Mesenchymal stem cell (in vitro differentiated cells and primary cell): Measurements from ENCODE around the gene UIMC1.

Source experiments
- DNase-seq: peaks from one replicate; pipeline ENCODE4 v3.0.0-alpha.2; 2013
- H2AFZ ChIP-seq: one replicate; pipeline ENCODE4 v1.6.1; 2013; ENCODE audit warnings: low read depth, mild to moderate bottlenecking, control low read depth, inconsistent platforms, low read length, moderate library complexity
- H2AK5ac ChIP-seq: 2 replicates; pipeline ENCODE4 v1.6.1; 2013; ENCODE audit warnings: low read length, moderate library complexity, mild to moderate bottlenecking, inconsistent platforms; ENCODE audit not compliant: severe bottlenecking
- H2BK120ac ChIP-seq: one replicate; pipeline ENCODE4 v1.6.1; 2013; ENCODE audit warnings: low read depth, mild to moderate bottlenecking, inconsistent platforms, low read length, moderate library complexity
- H2BK12ac ChIP-seq, 2 experiments: one replicate each; pipeline ENCODE4 v1.6.1; 2013; ENCODE audit warnings: inconsistent platforms in 2 of 2, low read length in 2 of 2, mild to moderate bottlenecking in 2 of 2, moderate library complexity in 2 of 2, control low read depth in 1 of 2
- H2BK15ac ChIP-seq: one replicate; pipeline ENCODE4 v1.6.1; 2013; ENCODE audit warnings: mild to moderate bottlenecking, low read depth, inconsistent platforms; ENCODE audit not compliant: poor library complexity, severe bottlenecking
- H2BK5ac ChIP-seq: 2 replicates; pipeline ENCODE4 v1.6.1; 2013; ENCODE audit warnings: low read depth, mild to moderate bottlenecking, low read length, control low read depth, inconsistent platforms; ENCODE audit not compliant: poor library complexity, severe bottlenecking
- H3K14ac ChIP-seq, 2 experiments: one replicate each; pipeline ENCODE4 v1.6.1; 2013; ENCODE audit warnings: inconsistent platforms in 2 of 2, low read length in 2 of 2, control low read depth in 1 of 2, mild to moderate bottlenecking in 1 of 2, moderate library complexity in 1 of 2
- H3K18ac ChIP-seq, 2 experiments: one replicate each; pipeline ENCODE4 v1.6.1; 2013; ENCODE audit warnings: inconsistent platforms in 2 of 2, low read length in 2 of 2, control low read depth in 1 of 2, low read depth in 1 of 2, mild to moderate bottlenecking in 1 of 2
- H3K23ac ChIP-seq, 2 experiments: one replicate each; pipeline ENCODE4 v1.6.1; 2013; ENCODE audit warnings: inconsistent platforms in 2 of 2, low read length in 2 of 2, mild to moderate bottlenecking in 2 of 2, moderate library complexity in 2 of 2, control low read depth in 1 of 2
- H3K27ac ChIP-seq: 2 replicates; pipeline ENCODE4 v1.5.1; 2013; ENCODE audit warnings: mild to moderate bottlenecking, moderate library complexity, low read length, control low read depth, inconsistent platforms; ENCODE audit not compliant: poor library complexity, severe bottlenecking
- H3K27me3 ChIP-seq, 2 experiments: 2 replicates each; pipeline versions ENCODE4 v1.6.1 to v1.7.0; 2013; ENCODE audit warnings: low read length in 2 of 2, mild to moderate bottlenecking in 2 of 2, moderate library complexity in 2 of 2, control low read depth in 1 of 2, inconsistent platforms in 1 of 2; ENCODE audit not compliant: control insufficient read depth in 1 of 2, insufficient read depth in 1 of 2
- H3K36me3 ChIP-seq, 2 experiments: 2 replicates each; pipeline versions ENCODE4 v1.6.1 to v1.7.0; 2013; ENCODE audit warnings: low read length in 2 of 2, control low read depth in 1 of 2, inconsistent platforms in 1 of 2, low read depth in 1 of 2, mild to moderate bottlenecking in 1 of 2; ENCODE audit not compliant: insufficient read depth in 2 of 2, control insufficient read depth in 1 of 2
- H3K4ac ChIP-seq, 2 experiments: one replicate each; pipeline ENCODE4 v1.6.1; 2013; ENCODE audit warnings: inconsistent platforms in 2 of 2, low read length in 2 of 2, mild to moderate bottlenecking in 2 of 2, moderate library complexity in 2 of 2, control low read depth in 1 of 2, low read depth in 1 of 2
- H3K4me1 ChIP-seq: 2 replicates; pipeline ENCODE4 v1.6.1; 2013; ENCODE audit warnings: low read depth, low read length, control low read depth; ENCODE audit not compliant: control insufficient read depth, insufficient read depth
- H3K4me2 ChIP-seq: 2 replicates; pipeline ENCODE4 v1.6.1; 2013; ENCODE audit warnings: low read length, mild to moderate bottlenecking, inconsistent platforms; ENCODE audit not compliant: poor library complexity, severe bottlenecking
- H3K4me3 ChIP-seq, 2 experiments: 2 replicates each; pipeline versions ENCODE4 v1.5.1 to v1.7.0; 2013; ENCODE audit warnings: low read length in 2 of 2, mild to moderate bottlenecking in 2 of 2, control low read depth in 1 of 2, low read depth in 1 of 2; ENCODE audit not compliant: insufficient read depth in 1 of 2
- H3K79me1 ChIP-seq: replicated peaks from 2 replicates; pipeline ENCODE4 v1.6.1; 2013; ENCODE audit warnings: mild to moderate bottlenecking, control low read depth, low read length, inconsistent platforms; ENCODE audit not compliant: poor library complexity, severe bottlenecking
- H3K9ac ChIP-seq: 2 replicates; pipeline ENCODE4 v1.7.0; 2013; ENCODE audit warnings: mild to moderate bottlenecking, low read length, moderate library complexity
- H3K9me3 ChIP-seq: 2 replicates; pipeline ENCODE4 v1.7.0; 2013; ENCODE audit warnings: mild to moderate bottlenecking, low read length; ENCODE audit not compliant: control insufficient read depth
- H4K8ac ChIP-seq: one replicate; pipeline ENCODE4 v1.6.1; 2013; ENCODE audit warnings: inconsistent platforms, mild to moderate bottlenecking, low read length, moderate library complexity
- H4K91ac ChIP-seq: one replicate; pipeline ENCODE4 v1.6.1; 2013; ENCODE audit warnings: mild to moderate bottlenecking, low read length, inconsistent platforms
- WGBS: methylation state at CpG from one replicate; pipeline ENCODE4 v1.1.7; 2013; ENCODE audit warnings: mixed read lengths; 5-methylcytosine and 5-hydroxymethylcytosine counted together

UIMC1 gene

DNA sequence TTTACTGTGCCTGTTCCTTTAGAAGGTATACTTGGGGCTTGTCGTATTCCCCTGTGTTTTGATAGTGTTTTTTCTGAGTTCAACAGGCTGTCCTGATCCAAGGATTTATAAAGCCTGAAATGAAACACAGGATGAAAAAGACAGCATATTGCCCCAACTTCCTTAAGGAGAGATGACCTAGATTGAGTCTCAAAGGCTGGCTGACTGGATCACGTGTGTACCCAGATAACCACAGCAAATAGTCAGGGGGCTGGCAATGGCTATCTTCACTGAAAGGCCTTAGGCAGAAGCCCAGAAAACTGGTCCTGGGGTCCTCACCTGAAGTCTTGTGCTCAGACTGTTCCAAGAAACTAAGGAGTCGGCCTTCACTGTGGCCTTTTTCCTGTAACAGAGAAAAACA, 99.8 kb downstream of the UIMC1 start:
- Histone ChIP-seq H3K27me3 (no peaks in the 10 kb centered on the region), H3K14ac (no peak overlapping the region), H2BK12ac (no peak overlapping the region), H2BK15ac (no peak overlapping the region), H2AK5ac (peak overlapping the region; percentile 88), H3K23ac (no peak overlapping the region), H3K4me2 (no peak overlapping the region), H3K79me1 (peaks cover 5% of the 10 kb centered on the region), H4K91ac (no peak overlapping the region), H3K4ac (no peak overlapping the region), H3K18ac (no peak overlapping the region), H4K8ac (no peak overlapping the region), H2BK120ac (no peak overlapping the region), H3K4me1 (peaks cover 11% of the 10 kb centered on the region), H3K9me3 (no peaks in the 10 kb centered on the region), H3K4me3 (no peak overlapping the region), H3K9ac (no peak overlapping the region), H2AFZ (no peak overlapping the region), H2BK5ac (no peak overlapping the region), H3K36me3 (peaks cover 0 to 96% of the 10 kb centered on the region in 2 experiments), H3K27ac (peak overlapping the region; percentile 98)
- no peak for DNase-seq
- WGBS, result 98% methylated on average over 3 of the region's 3 CpGs

DNA sequence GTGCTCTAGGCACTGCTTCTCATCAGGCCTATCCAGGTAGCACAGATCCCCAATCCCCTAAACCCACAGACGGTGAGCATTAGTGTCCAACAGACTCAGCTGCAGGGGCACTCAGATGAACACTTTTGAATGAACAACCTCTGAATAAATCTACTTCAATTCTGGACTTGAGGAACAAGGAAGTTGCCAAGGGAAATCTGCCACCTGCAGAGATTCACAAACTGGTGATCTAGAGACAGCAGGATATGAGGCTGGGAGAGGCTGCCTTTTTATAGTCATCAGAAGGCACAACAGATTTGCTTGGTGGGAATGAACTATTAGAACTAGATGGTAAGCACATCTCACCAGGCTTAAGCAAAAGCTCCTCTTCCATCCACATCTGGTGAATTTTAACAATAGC, 100.5 kb downstream of the UIMC1 start:
- Histone ChIP-seq H2BK5ac (no peak overlapping the region), H3K4ac (no peak overlapping the region), H3K18ac (no peak overlapping the region), H4K91ac (no peak overlapping the region), H3K9me3 (no peaks in the 10 kb centered on the region), H4K8ac (no peak overlapping the region), H2AFZ (no peak overlapping the region), H3K36me3 (peaks cover 0 to 91% of the 10 kb centered on the region in 2 experiments), H3K27ac (peak overlapping the region; percentile 98), H3K79me1 (peaks cover 1% of the 10 kb centered on the region), H3K14ac (no peak overlapping the region), H2BK12ac (no peak overlapping the region), H2AK5ac (peak overlapping the region; percentile 13), H2BK120ac (no peak overlapping the region), H3K4me3 (no peak overlapping the region), H3K4me2 (no peak overlapping the region), H3K23ac (no peak overlapping the region), H3K9ac (no peak overlapping the region), H3K27me3 (no peaks in the 10 kb centered on the region), H3K4me1 (peaks cover 13% of the 10 kb centered on the region), H2BK15ac (no peak overlapping the region)
- WGBS, result 95% methylated on average over 1 of the region's 1 CpG
- no peak for DNase-seq

GRCh38 chr5:176904276-176904675, 102.3 kb downstream of the UIMC1 start:
- peaks cover 1% of the 10 kb centered on the region for H3K79me1 ChIP-seq
- H3K4me1 ChIP-seq, result peaks cover 23% of the 10 kb centered on the region
- 95% methylated on average over 3 of the region's 3 CpGs for WGBS
- peaks cover 12 to 82% of the 10 kb centered on the region in 2 experiments for H3K36me3 ChIP-seq
- H3K27me3 ChIP-seq, result no peaks in the 10 kb centered on the region
- no peak overlapping the region for H3K4me3 ChIP-seq
- no peak overlapping the region for H2BK12ac ChIP-seq
- no peak overlapping the region for H3K18ac ChIP-seq
- no peak for DNase-seq
- H2BK5ac ChIP-seq, result peak overlapping the region; percentile 80
- no peak overlapping the region for H4K8ac ChIP-seq
- no peak overlapping the region for H2BK120ac ChIP-seq
- no peak overlapping the region for H4K91ac ChIP-seq
- no peak overlapping the region for H3K4ac ChIP-seq
- H3K14ac ChIP-seq, result no peak overlapping the region
- H3K9ac ChIP-seq, result no peak overlapping the region
- H3K9me3 ChIP-seq, result no peaks in the 10 kb centered on the region
- H2AK5ac ChIP-seq, result peak overlapping the region; percentile 99
- H2BK15ac ChIP-seq, result no peak overlapping the region
- peak overlapping the region; percentile 98 for H3K27ac ChIP-seq
- no peak overlapping the region for H3K4me2 ChIP-seq
- H3K23ac ChIP-seq, result no peak overlapping the region
- H2AFZ ChIP-seq, result no peak overlapping the region

DNA sequence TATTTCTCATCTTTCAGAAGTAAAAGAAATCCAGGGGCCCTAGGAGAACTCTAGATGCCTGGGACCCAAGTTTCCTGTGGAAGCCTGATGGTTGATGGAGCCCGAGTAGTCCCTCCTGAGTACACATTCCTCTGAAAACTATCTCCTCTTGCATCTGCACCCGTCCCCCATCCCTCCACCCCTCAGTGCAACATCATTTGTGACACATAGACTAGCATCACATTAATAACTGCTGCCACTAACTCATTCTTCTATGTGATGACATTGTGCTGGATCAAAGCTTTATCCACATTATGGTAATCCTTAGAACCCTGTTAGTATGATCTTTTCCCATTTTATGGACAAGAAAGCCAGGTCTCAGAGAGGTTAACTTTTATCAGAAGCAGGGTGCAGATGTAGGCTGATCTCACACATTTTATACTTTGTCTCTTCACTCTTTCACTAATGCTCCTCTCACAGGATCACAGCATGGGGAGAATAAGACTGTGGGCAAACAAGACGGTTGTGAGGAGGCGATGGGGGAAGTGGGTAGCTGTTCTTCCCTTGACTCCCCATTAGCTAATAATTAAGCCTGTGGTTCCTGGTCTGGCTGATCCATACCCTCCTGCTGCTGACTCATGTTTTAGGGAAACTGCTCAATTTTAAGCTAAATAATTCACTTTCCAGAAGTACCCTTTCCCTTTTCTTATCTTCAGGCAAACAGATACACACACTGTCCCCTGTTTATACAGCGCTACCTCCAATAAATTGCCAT, 103.5 kb downstream of the UIMC1 start:
- H3K9me3 ChIP-seq, result no peaks in the 10 kb centered on the region
- no peak overlapping the region for H4K8ac ChIP-seq
- 100% methylated on average over 5 of the region's 5 CpGs for WGBS
- H3K9ac ChIP-seq, result no peak overlapping the region
- H2AFZ ChIP-seq, result no peak overlapping the region
- H2BK12ac ChIP-seq, result no peak overlapping the region
- no peak overlapping the region for H2BK120ac ChIP-seq
- H3K18ac ChIP-seq, result no peak overlapping the region
- peak overlapping the region; percentile 98 for H3K27ac ChIP-seq
- peak overlapping the region; percentile 80 for H2BK5ac ChIP-seq
- no peak overlapping the region for H3K4me2 ChIP-seq
- H3K4ac ChIP-seq, result no peak overlapping the region
- no peak overlapping the region for H4K91ac ChIP-seq
- H3K27me3 ChIP-seq, result no peaks in the 10 kb centered on the region
- H2BK15ac ChIP-seq, result no peak overlapping the region
- DNase-seq, result no peak
- peak overlapping the region; percentile 90 for H2AK5ac ChIP-seq
- peaks cover 13 to 70% of the 10 kb centered on the region in 2 experiments for H3K36me3 ChIP-seq
- H3K4me1 ChIP-seq, result peaks cover 23% of the 10 kb centered on the region
- no peak overlapping the region for H3K14ac ChIP-seq
- H3K23ac ChIP-seq, result no peak overlapping the region
- H3K4me3 ChIP-seq, result no peak overlapping the region
- H3K79me1 ChIP-seq, result no peaks in the 10 kb centered on the region
